Limb (tissue), 2 donors: ENCODE measurements around the gene PADI1.

ENCODE experiments used
- DNase-seq, 2 donors: peaks; one replicate each; pipeline ENCODE4 v3.0.0-alpha.2; 2016; ENCODE audit errors: extremely low spot score in 2 of 2

The PADI1 gene, protein sequence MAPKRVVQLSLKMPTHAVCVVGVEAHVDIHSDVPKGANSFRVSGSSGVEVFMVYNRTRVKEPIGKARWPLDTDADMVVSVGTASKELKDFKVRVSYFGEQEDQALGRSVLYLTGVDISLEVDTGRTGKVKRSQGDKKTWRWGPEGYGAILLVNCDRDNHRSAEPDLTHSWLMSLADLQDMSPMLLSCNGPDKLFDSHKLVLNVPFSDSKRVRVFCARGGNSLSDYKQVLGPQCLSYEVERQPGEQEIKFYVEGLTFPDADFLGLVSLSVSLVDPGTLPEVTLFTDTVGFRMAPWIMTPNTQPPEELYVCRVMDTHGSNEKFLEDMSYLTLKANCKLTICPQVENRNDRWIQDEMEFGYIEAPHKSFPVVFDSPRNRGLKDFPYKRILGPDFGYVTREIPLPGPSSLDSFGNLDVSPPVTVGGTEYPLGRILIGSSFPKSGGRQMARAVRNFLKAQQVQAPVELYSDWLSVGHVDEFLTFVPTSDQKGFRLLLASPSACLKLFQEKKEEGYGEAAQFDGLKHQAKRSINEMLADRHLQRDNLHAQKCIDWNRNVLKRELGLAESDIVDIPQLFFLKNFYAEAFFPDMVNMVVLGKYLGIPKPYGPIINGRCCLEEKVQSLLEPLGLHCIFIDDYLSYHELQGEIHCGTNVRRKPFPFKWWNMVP

DNA sequence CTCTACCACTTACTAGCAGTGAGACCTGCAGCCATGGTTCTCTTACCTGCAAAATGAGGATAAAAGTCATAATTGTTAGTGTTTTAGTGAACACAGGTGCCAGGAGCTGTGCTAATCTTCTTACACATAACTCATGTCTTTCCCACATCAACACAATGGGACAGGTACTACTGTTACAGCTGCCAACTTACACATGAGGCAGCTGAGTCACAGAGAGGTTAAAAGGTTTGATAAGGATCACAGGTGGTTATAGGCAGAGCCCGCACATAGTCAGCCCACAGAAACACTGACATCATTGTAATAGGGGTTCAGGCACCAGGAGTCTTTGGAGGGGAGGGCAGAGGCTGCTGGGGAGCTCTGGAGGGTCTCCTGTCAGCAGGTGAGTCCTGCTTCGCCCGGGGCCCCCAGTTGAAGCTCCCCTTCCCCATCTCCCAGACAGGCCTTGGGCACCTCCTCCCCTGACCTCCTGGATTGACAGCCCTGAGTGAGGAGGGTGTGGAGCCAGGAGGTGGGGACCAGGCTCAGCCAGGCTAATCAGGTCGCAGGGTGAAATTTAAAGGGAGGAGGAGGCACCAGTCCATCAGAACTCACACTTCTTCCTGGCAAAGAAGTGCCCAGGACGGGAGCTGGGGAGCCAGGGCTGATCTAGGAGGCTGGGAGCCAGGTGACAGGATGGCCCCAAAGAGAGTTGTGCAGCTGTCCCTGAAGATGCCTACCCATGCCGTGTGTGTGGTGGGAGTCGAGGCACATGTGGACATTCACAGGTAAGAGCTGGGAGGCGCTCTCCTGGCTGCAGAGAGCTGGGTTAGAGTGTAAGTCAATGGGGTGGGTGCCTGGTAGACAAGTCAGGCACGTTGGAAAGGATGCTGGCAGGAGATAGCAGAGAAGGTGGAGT lies at the start of gene PADI1:
Gene PADI1, plus strand, starts transcription at position 583 of the 895 bp plus-strand sequence. Its CDS starts 90 bp downstream, at position 673.
- DNase-seq, result no peak

DNA sequence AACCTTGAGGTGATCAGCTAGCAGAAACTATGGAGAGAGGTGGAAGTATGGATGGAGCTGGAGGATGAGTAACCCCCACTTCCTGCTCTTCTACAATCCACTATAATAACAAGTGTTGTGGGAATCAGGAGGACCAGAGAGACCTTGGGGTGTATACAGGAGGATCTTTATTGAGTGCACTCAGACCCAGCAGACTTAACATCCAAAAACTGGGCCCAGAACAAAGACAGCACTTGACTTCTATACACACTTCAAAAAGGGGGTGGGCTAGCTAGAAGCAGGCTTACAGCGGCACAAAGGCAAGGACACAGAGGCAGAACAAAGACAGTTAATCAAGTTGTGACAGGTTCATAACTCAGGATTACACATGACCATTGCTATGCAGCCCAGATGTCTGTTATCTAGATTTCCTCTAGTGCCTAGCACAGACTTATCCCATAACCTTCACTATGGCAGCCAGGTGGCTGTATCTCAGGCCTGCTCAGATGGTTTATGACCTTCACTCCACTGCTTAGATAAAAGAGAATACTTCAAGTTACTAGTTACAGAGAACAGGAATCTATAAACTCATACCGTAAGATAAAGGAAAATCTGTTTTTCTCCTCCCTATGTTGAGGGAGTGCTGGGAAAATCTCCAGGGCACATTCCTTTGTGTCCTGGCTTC lies 49.5 kb upstream of the PADI1 start:
- DNase-seq, result no peak

DNA sequence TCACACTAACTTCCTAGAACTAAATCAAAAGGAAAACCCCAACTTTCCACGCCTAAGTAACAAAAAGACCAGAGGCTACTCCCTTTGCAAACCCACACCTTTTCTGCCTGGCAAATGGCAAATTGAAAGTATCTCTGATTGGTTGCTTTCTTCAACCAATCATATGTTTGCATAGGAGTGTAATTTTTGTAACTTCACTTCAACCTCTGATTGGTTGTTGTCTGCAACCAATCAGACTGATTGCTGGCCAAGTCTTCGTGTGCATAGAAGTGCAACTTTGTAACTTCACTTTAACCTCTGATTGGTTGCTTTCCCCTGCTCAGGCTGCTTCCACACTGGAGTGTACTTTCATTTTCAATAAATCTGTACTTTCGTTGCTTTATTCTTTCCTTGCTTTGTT lies 48.8 kb upstream of the PADI1 start:
- DNase-seq, result no peak

DNA sequence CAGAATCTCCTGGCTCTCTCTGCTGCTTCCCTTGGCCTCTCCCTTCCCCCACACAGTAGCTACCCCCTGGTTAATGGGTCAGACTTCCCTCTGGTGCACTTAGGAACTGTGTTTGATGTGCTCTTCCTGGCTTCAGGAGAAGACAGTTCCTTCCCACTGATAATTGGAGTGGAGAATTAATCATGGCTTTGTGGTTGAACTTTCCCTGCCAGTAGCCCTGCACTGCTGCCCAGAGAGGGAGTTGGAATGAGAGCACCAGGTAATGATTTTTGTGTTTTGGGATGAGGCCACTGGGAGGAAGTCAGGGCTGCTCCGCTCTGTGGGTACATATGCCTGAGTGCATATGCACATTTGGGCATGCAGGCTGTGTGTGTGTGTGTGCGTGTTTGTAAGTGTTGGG lies 46.0 kb upstream of the PADI1 start:
- DNase-seq, result no peak

DNA sequence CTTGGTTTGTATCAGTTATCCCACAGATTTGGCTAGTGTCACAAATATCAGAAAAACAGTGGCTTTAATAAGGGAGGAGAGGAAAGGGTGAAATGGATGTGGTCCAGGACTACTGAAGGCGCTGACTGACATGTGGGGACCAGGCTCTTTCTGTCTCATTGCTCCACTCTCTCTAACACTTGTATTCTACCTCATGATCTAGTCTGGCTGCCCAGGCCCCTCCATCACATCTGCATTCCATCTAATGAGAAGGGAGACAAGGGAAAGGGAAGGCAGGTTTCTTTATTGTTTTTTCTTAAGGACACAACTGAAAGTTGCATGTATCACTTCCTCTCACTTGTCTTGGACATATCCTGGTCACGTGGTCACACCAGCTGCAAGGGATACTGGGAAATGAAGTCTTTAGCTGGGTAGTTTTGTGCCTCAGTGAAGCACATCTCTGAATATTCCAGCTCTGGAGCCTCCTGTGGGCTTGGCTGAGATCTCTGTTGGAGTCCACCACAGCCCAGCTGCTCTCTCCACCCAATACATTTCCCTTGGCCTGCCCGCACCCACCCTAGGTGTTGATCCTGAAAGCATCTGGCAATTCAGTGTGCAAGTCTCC lies 43.7 kb upstream of the PADI1 start:
- no peak for DNase-seq

DNA sequence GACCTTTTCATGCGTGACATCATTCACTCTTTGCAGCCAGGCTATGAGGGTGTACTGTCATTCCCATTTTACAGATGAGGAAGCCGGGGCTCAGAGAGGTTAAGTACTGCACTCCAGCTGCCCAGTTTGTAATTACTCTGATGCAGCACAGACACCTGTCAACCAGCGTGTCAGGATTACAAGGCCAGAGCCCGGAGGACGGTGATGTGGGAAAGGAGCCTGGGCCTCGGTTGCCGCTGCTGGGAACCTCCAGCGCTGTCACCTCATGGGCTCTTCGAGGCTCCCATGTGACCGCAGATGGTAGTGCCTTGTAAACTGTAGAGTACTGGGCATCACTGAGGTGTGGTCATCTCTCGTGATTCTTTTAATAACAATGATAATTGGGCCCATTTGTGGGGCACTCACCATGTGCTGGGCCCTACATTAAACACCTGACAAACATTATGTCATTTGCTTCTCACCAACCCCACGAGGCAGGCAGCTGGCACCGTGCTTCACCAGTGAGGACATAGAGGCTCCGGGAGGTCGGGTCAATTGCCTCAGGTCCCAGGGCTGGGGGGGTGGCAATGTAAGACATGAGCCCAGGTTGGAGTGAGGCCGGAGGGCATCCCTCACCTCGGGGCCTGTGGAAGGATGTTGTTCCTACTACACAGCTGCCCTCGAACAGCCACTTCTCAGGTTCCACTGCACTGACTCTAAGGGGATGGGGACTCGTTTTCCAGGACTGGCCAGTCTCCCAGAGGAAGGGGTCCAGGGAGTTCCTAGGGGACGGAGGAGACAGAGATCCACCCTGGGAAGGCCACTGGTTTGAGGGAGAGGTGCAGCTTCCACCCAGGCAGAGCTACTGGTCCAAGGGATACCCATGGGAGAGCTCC lies 42.8 kb upstream of the PADI1 start:
- no peak for DNase-seq

DNA sequence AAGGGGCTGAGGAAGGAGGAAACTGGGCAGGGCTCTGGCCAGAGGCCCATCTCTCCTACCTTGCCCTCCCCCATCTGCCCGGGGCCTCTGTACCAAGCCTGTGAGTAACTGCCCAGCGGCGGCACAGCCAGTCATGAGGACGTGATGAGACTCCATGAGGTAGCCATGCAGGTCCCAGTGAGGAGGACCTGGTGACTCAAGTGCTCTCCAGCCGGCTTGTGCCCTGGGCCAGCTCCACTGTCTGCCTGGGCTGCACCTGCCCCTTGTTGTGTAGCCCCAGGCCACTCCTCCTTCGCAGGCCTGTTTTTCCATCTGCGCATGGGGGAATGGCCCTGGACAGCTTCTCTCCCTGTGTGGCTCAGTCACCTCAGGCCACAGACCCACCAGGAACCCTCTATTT lies 42.0 kb upstream of the PADI1 start:
- no peak for DNase-seq

DNA sequence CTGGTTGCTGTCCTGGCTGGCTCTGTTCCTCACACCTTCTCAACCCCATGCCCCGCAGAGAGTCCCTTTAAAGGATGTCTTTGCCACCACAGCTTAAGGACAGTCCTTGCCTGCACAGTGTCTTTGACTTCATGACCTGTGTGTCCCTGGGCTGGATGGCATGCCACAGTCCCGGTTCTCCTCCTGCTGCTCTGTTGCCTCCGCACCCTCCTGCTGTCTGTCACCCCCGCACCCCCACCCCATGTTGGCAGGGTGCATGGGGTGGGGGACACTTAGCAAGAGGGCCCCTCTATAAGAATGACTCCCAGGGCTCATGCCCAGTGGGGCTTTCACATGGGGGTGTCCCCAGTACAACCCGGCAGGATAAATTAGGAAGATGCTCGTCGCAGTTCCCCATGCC lies 41.6 kb upstream of the PADI1 start:
- no peak for DNase-seq

DNA sequence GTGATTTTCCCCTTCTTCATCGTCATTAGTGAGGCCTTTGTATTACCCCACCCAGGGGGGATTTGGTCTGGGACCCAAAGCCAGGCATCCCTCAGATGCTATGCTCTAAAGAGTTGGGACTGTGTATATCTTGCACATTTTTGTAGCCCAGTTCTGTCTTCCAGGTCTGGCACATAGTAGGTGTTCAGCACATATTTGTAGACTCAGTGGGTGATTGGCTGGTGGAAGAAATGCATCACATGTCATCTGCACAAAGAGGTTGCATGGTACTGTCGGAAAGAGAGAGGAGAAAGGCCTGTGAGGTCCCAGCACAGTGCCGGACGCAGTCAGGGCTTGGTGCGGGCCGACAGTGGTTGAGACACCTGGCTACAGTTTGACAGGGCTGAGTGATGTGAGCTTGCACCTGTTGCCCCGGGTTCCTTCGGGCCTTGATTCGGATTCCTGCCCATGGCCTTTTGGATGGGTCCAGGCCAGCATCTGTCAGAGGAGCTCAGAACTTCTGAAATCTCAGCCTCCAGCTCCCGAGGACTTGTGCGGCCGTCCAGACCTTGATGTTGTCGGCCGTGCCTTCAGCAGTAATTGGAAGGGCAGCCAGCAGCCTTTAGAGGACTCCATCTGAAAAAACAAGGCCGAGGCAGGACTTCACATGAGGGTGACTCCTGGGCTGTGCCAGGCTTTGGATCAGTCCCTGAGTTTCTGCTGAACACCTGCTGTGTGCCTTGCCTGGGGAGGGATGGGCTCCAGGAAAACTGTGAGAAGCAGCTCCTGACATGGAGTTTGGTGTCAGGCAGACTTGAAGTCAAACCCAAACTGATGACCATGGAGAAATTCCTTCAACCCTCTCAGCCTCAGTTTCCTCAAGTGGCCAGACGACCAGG lies 40.9 kb upstream of the PADI1 start:
- no peak for DNase-seq

DNA sequence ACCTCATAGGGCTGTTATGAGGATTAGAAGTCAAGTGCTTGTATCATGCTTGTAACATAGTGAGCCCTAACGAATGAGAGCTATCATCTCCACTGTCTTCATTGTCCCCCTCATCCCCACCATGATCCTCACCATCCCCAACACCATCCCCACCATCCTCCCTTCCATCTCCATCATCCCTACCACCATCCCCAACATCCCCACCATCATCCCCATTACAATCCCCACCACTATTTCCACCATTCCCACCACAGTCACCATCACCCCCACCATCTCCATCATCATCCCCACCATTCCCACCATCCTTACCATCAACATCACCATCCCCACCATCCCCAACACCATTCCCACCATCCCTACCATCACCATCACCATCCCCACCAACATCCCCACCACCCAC lies 39.1 kb upstream of the PADI1 start:
- DNase-seq, result no peak

DNA sequence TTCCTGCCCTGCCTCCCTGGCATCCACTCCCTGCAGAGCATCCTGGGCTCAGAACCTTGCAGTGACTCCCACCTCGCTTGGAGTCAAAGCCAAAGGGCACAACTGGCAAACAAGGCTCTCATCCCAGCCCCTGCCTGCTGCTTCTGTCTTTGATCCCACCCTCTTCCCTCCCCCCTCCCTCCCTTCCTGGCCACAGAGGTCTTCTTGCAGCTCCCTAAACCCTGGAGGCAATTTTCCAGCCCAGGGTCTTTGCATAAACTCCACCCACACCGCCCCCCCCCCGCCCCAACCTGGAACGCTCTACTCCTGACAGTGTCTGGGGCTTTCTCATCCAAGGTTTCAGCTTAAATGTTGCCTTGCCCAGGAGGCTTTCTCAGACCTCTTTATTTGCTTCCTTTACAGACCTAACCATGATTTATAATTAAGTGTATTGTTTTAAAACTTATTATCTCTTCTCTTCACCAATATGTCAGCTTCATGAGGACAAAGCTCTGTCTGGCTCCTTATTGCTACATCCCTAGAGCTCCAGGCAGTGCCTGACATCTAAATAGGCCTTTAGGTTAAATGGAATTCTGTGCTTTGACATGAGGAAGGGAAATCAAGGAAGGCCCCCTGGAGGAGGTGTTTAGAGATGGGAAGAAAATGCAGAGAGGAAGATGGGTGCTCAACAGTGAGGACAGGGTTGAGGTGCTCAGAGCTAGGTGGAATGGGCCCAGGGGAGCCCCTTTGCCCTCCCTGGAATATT lies 37.7 kb upstream of the PADI1 start:
- no peak for DNase-seq

DNA sequence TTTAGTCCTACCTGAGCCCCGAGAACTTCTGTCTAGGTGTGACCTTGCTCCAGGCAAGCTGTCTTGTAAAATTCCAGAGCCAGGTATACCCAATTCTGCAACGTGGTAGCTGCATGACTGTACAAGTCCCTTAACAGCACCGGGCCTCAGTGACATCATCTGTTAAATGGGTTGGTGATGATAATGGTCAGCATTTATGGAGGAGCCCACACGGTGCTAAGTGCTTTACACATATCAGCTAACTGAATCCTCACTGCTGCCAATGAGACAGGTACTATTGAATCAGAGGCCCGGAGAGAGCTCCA lies 37.2 kb upstream of the PADI1 start:
- DNase-seq, result no peak

DNA sequence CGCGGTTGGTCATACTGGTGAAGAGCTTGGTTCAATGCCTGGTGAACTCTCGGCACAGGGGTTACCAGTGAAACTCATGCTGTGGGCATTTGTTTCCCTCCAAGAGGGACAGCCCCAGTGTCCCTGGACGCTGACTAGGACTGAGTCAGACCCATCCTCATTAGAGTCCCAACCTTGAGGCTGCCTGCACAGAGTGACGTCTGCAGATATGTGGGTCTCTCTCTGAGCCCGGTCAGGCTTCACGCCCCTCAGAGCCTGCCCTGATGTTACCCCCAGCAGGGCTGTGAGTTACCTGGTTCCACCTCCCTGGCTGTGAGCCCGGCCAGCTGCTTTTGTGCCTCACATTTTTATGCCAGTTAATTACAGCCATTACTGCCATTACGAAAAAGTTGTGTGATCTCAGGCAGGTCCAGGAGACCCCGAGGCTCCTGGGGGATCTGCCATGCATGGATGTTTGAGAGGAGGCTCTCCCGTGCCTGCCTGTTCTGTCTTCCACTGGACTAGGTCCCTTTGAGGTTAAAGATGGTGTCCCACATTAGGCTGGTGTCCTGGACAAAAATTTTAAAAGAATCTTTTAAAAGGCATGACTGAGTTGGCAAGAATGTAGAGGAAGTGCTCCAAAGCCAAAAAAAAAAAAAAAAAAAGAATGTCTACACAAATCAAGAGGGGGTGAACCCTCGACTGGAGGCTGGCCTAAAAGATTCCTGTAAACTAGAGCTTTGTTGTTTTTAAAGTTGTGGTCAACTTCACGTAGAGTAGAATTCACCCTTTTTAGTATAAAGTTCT lies 36.6 kb upstream of the PADI1 start:
- no peak for DNase-seq

DNA sequence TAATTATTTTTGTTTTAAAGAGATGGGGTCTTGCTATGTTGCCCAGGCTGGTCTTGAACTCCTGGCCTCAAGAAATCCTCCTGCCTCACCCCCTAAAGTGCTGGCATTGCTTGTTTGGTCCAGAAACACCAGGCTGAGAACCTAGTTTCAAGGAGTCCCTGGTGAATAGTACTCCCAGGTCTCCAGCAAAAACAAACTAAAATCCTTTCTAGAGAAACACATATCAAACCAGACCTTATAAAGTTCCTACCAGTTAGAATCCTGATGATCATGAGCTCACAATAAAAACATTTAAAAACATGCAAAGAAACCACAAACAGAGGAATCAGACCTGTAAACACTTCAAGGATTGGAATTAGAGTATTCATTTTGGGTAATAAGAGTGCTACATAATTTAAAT lies 34.4 kb upstream of the PADI1 start:
- no peak for DNase-seq

DNA sequence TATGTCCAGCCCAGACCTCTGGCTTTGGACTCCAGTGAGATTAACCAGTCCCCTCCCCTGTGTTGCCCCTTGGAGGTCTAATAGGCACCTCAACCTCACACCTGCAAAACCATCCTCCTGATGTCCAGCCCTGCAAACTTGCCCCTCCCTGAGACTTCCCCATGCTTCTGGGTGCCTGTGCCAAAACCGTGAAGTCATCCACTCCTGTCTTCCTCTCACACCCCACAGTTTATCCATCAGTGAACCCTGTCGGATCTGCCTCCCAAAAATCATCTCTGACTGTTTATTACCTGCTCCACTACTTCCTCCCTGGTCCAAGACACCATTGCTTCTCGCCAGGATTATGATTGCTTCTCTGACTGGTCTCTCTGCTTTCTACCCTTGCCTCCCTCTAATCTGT lies 31.7 kb upstream of the PADI1 start:
- no peak for DNase-seq

DNA sequence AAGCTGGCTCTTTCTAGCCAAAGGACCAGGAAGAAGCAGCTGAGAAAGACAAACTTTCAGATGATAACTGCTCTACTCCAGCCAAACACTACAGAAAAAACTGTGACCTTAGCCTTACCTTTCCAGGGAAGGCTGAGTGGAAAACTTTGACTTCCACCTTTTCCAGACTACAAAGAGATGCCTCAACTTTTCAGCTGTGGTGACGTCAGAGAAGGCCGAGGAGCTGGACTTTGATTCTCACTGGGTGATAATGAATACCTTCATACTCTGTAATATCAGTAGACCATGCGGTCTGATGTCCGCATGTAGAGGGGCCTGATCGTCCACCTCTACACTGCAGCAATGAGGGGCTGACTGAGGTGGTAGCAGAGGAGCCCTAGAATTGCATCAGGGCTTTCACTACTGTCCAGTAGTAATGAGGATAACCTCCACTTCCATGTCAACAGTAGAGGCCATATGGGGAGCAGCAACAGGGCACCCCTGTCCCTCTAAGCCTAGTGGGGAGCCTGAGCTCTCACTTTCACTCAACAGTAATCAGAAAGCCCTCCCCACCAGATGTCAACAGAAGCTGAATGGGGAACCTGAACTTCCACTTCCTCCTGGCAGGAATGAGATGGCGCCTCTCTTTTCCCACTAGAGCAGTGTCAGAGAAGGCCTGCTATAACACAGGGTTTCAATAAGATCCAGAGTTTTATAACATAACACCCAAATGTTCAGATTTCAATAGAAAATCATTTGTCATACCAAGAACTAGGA lies 28.4 kb upstream of the PADI1 start:
- DNase-seq, result no peak

DNA sequence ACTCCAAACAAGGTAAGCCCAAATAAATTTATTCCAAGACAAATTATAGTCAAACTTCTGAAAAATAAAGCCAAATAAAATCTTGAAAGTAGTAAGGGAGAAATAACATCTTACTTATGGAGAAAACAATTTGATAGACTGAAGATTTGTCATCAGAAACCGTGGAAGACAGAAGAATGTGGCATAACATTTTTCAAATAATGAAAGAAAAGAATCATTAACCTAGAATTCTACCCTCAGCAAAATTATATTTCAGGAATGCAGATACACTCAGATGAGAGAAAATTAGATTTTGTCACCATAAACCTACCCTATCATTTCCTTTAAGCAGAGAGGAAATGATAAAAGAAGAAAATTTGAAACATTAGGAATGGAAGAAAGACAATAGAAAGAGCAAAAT lies 27.3 kb upstream of the PADI1 start:
- DNase-seq, result no peak
